ENCODE results near the gene PIGQ.

Gene PIGQ

DNA sequence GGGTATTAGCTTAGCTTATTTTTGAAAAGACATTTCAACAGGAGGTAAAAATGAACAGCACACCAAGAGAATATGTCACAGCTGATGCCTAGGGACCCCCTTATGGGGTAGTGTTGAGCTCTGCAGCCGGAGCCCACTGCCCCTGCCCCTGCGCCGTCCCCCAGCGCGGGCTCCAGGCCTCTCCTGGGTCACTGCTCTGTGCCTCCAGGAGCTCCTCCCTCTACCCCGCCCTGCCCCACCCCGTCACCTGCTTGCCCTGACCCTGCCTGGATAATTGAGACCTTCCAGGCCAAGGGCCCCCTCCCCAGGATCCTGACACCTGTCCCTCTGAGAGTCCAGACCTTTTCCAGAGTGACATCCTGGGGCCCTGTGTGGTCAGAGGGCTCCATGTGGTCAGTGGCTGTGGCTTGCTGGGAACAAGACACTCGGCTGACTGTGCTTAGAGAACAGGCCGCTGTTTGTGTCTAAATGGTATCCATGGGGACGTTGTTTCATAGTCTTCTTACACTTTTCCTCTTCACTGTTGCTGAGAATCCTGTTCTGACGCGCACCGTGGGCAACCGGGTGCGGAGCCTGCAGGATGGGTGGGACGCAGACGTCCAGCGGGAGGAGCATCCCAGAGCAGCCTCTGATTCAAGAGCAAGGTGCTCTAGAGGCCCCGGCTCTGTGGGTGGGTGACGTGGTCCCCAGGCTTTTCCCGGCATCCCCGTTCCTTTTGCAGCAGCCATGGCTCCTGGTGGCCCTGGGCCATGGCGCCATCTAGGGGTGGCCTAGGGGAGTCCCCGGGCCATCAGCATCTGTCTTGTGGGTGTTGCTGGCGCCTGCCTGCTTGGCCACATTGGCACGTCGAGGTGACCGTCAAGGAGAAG is 41.0 kb downstream of the PIGQ start:
- DNase-seq: no peak

- DNase-seq: no peak
These were observed 45.4 kb downstream of the PIGQ start for GRCh38 chr16:615122-615521.

DNA sequence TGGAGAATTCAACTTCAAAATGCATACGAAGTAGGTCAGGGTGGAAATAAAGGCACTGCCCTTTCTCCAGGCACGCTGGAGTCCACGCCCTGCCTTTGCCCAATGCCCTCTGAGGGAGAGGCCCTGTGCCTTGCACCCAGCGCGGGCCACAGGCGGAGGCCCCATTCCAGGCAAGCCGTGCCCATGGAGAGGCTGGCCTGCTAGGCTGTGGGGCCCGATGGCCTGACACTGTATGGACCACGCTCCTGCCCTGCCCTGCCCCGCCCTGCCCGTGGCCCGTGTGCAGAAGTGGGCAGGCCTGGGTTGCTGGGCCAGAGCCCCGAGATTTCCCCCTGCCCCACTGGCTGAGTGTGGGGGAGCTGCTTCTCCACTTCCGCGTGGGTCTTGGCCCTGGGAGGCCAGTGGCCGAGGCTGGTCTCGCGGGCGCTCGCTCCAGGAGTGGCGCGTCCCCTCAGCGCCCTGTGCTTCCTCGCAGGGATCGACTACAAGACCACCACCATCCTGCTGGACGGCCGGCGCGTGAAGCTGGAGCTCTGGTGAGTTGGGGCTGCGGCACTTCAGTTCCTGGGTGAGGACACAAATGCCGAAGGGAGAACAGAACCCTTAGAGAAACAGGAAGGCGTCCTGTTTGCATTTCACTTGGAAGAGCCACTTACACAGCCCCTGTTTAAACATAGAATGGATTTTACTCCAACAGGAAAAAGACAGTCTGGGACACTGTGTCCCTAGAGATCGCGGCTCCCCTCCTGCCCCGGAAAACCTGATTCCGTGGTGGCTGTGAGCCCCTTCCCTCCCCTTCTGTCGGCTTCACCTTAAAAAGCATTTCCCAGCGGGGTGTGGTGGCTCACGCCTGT is 47.2 kb downstream of the PIGQ start:
- no peak for DNase-seq

DNA sequence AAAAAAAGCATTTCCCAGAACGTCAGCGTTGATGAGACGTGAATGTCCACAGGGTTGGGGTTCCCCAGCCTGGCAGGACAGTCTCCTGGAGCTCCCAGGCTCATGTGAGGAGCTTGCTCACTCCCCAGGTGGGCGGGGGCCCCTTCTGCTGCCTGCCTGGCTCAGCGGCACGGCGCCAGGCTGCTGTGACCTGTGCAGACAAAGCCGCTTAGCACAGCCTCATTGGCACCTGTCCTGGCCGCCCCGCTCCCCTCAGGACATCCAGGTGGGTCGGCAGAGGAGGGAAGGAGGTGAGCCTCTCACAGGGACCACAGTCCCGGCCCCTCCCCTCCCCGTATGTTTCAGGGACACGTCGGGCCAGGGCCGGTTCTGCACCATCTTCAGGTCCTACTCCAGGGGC is 48.1 kb downstream of the PIGQ start:
- no peak for DNase-seq

GRCh38 chr16:619476-620100 is 49.8 kb downstream of the PIGQ start:
- no peak for DNase-seq

GRCh38 chr16:620700-621525 is 51.1 kb downstream of the PIGQ start:
- DNase-seq: no peak

DNA sequence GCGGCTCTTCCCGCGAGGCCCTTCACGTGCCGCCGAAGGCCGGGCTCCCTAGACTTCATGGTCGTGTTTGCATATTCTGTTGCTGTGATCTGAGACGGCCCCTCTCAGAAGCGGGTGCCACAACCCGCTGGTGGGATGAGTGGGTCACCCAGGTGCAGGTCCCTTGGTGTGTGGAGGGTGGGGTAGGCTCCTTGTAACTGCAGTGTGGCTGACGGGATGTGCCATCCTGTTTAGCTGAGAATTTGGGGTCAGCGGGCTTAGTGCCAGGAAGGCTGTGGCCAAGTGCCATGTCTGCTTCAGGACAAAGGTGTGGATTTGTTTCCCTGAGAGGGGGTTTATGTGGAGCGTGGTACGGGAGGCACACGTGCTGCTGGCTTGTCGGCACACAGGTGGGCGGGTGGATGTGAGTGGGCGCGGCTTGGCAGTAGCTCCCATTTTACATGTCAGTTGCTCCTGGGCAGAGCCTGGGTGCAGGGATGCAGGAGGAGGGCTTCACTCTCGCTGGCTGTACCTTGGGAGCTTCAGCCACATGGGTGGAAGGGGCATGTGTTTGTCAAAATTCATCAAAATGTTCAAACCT is 51.8 kb downstream of the PIGQ start:
- no peak for DNase-seq

DNA sequence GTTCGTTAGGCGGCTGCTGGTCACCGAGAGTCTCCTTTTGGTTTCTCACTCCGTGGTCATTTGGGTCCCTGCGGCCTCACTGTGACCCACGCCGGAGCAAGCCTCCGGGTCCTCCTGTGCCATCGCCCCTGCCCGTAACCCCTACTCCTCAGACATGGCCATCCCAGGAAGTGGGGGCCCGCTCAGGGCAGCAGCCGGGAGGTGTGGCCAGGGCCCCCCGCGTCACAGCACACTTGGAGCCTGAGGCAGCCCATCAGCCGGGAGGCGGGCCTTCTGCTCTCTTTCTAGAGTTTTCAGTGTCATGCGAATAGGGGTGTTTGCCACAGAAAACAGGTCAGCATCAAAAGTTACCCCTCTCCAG is 53.1 kb downstream of the PIGQ start:
- no peak for DNase-seq

DNA sequence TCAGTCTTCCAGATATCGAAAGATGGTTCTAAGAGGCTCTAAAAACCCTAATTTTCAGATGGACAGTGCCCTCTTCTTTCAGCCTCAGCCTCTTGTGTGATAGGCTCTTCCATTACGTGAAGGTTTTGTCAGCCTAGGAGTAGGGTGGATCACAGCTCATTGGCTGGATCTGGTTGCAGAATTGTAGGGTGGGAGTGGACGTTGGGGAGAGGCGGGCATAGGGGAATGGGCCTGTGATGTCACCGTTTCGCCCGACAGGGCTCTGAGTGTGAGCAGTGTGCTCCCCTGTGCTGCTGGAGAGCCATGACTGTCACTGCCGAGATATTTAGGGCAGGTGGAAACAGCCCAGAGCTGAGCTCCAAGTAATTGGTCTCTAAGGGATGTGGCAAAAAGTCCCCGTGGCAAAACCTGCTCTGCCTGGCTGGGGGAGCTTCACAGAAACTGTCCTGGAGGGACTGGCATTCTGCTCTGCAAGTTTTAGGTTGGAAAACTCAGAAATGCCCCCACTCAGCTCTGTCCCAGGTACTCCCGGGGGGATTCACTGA is 54.8 kb downstream of the PIGQ start:
- no peak for DNase-seq

- no peak for DNase-seq
These were observed 55.6 kb downstream of the PIGQ start for GRCh38 chr16:625117-625976.

DNA sequence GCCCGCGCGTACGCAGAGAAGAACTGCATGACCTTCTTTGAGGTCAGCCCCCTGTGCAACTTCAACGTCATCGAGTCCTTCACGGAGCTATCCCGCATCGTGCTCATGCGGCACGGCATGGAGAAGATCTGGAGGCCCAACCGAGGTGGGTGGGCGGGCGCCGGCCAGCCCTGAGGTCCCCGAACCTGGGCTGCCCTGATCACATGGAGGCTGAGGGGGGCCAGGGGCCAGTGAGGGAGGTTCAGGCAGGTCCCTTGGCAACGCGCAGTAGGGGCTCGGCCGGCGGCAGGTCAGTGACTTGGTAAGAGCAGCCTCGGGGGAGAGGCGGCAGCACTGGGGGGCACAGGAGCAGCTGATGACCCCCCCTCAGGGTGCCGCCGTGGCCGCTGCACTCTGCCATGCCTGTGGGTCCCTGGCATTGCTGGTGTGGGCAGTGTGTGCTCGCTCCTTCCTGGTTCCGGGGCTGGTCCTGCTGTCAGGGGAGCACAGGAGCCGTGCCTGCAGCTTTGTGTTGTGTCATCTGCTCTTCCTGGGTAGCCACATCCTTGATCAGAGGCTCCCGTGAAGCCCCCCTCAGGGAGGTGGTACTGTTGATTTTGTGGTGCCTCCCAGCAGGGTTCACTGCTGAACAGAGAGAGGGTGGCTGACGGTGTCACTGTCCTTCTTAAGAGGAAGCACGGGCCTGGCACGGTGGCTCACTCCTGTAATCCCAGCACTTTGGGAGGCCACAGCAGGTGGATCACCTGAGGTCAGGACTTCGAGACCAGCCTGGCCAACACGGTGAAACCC is 56.4 kb downstream of the PIGQ start:
- DNase-seq: no peak

DNA sequence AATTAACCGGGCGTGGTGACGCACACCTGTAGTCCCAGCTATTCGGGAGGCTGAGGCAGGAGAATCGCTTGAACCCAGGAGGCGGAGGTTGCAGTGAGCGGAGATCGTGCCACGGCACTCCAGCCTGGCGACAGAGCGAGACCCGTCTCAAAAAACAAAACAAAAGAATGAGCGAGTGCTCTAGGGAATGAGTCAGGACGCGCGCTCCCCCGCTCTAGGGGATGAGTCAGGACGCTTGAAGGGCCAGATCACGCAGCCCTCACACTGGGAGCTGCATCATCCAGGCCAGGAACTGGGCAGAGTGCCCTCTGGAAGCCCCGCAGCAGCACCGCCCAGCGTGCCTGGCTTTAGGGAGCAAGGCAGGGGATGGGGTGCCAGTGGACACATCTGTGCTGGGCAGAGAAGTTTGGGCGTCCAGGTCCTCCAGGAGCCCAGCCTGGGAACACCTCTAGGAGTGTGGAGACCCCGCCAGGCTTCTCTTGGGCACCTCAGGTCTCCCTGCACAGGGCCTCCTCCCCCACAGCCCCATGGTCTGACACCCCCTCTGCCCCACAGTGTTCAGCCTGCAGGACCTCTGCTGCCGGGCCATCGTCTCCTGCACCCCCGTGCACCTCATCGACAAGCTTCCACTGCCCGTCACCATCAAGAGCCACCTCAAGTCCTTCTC is 57.2 kb downstream of the PIGQ start:
- DNase-seq: no peak

DNA sequence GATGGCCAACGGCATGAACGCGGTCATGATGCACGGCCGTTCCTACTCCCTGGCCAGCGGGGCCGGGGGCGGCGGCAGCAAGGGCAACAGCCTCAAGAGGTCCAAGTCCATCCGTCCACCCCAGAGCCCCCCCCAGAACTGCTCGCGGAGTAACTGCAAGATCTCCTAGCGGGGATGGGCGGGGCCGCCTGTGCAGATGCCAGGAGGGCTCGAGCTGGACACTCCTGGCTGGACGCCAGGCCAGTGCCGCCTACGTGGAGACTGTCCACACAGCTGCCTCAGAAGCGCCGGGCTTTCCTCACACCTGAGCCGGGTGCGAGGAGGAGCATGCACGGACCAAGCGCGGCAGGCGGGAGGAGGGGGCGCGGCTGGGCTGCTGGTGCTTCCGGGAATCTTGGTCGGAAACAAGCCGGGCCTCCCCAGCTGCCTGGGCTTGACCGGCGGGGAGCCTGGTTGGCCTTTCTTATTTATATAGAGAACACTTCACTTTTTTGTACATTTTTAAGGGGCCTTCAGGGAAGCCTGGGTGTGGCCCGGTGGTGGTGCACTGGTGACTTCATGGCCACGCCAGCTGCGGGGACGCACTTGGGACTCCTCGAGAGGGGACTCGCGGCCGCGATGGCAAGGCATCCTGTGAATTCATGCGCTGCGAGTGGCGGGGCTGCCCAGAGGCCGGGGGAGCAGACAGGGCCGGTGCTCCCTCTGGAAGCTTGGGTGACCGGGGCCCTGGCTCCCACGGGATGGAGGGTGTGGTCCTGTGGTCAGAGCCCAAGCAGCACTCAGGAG is 57.9 kb downstream of the PIGQ start:
- DNase-seq: no peak

DNA sequence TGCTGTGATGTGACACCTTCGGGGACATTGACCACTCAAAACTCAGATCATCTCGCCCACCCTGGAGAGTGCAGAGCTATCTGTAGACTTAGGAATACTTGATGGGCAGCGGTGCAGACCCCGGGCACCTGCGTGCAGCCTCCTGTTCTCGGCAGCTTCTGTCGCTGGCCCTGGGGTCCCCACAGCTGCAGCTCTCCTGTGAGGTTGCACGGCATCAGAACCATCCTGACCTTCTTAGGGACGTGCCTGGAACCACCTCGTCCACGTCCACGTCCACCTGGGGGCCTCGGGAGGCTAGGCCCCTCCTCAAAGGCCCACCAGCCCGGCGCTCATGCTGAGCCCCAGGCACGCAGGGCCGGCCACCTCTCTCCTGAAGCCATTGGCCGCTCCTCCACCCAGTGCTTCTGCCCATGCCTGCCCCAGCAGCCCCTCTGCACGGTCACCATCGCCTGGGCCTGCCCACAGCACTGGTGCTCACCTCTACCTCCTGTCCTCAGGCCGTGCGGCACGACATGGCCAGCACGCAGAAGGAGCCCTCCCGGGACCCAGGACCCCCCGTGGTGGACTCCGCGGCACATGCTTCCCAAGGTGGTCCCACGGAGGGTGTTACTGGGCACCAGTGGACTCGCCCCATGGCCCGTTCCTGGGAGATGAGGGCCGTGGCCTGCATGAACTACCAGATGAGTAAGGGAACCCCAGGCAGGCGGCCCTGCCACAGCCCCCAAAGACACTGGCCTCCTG is 58.7 kb downstream of the PIGQ start:
- no peak for DNase-seq

- no peak for DNase-seq
These were observed 59.5 kb downstream of the PIGQ start for GRCh38 chr16:629185-629832.

GRCh38 chr16:629833-630248 is 60.1 kb downstream of the PIGQ start:
- no peak for DNase-seq

DNA sequence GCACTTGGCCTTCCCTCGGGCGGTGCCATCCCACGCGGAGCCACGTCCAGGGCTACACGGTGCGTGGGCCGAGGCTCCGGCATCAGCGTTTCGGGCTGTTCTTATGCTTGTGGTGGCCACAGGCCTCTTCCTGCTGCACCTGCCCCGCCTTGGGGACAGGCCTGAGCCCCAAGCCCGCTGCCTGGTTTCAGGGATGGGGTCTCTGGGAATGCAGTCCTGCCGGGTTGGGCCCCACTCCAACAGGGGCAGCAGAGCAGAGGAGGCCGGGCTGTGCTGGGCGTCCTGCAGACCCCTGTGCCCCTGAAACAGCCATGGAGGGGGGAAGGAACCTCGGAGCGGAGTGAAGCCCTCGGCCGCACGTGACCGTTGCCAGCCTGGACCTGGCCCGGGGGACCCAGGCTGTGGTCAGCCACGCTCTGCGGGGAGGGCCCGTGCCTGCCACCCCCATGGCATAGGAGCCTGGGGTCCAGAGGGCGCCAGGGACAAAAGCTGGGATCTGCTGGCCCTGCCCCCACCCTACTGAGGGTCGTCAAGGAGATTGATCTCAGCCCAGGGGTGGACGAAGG is 60.6 kb downstream of the PIGQ start:
- no peak for DNase-seq

Measured in NCI-H510A (cell line).